Calu3 (cell line): ENCODE data around the gene IFITM5. TPM values are rescaled to one million over a fixed set of nuclear protein-coding genes. Genes with fewer than 3 reads are reported as not detected.

ENCODE experiments used
- Bru-seq: library from RNA; stranded (reverse); fragments of 400-500 nt; gene quantifications from one replicate; lab custom pipeline; 2021; lab: Mats Ljungman, UMichigan
- BruChase-seq, 2 experiments: library from RNA; stranded (reverse); fragments of 400-500 nt; gene quantifications; one replicate each; lab custom pipeline; 2021; lab: Mats Ljungman, UMichigan
- BruUV-seq: library from RNA; stranded (reverse); fragments of 400-500 nt; replicated peaks from 2 replicates; lab custom pipeline; 2021; lab: Mats Ljungman, UMichigan
- CTCF ChIA-PET: fragments of 300-600 bp; sonication (Branson Sonifier 250); formaldehyde crosslinking; loops from one replicate; lab custom pipeline; 2022; ENCODE audit warnings: antibody characterized with exemption; lab: Charles Lee
- DNase-seq: peaks from one replicate; pipeline ENCODE4 v3.0.0; 2022
- H3K27ac Mint-ChIP-seq: one replicate; pipeline ENCODE4 v1.8.0; 2022; ENCODE audit warnings: mixed read lengths; ENCODE audit not compliant: unreplicated experiment
- H3K27me3 Mint-ChIP-seq: one replicate; pipeline ENCODE4 v1.8.0; 2022; ENCODE audit warnings: mixed read lengths; ENCODE audit not compliant: unreplicated experiment
- H3K36me3 Mint-ChIP-seq: one replicate; pipeline ENCODE4 v1.8.0; 2022; ENCODE audit warnings: mild to moderate bottlenecking, moderate library complexity, mixed read lengths; ENCODE audit not compliant: insufficient read depth, unreplicated experiment
- H3K4me1 Mint-ChIP-seq: one replicate; pipeline ENCODE4 v1.8.0; 2022; ENCODE audit warnings: mild to moderate bottlenecking, low read depth, mixed read lengths; ENCODE audit not compliant: unreplicated experiment
- H3K4me3 Mint-ChIP-seq: one replicate; pipeline ENCODE4 v1.8.0; 2022; ENCODE audit warnings: mild to moderate bottlenecking, low read depth, moderate library complexity, mixed read lengths; ENCODE audit not compliant: unreplicated experiment
- H3K9me3 Mint-ChIP-seq: one replicate; pipeline ENCODE4 v1.8.0; 2022; ENCODE audit warnings: low read depth, mixed read lengths; ENCODE audit not compliant: unreplicated experiment
- CTCF ChIP-seq: fragments of 200-600 bp; IDR thresholded peaks from one replicate; pipeline ENCODE4 v1.8.0; 2022; ENCODE audit warnings: antibody characterized with exemption; ENCODE audit not compliant: unreplicated experiment
- intact Hi-C: fragments of 100-400 bp; cut with micrococcal nuclease; formaldehyde crosslinking; loops from one replicate; pipeline ENCODE4 v1.10.0; 2022; ENCODE audit not compliant: unreplicated experiment
- long read RNA-seq: library from polyadenylated mRNA; stranded (forward); transcript quantifications from one replicate; pipeline ENCODE4 v2.0.0, GENCODE V29; 2022
- total RNA-seq: library from RNA; stranded (reverse); gene quantifications from 2 replicates; pipeline ENCODE4 v1.2.3, GENCODE V29; 2022

Gene IFITM5
- total RNA-seq: not detected in 2 replicates
- Bru-seq, nascent RNA: not detected
- not detected for BruChase-seq, experiment 1, labeled RNA remaining after a 6-hour chase
- not detected for BruChase-seq, experiment 2, labeled RNA remaining after a 2-hour chase
- long read RNA-seq: 0 reads

GRCh38 chr11:299081-299891 lies at the start of gene IFITM5:
Gene IFITM5, minus strand, starts transcription at chr11:299526. Its CDS starts 36 bp downstream, at chr11:299490.
- peaks cover 20% of the 10 kb centered on the region for H3K4me1 Mint-ChIP-seq
- H3K27me3 Mint-ChIP-seq: peaks cover 60% of the 10 kb centered on the region
- no peak within 1 kb of the TSS for H3K27ac Mint-ChIP-seq
- no peaks in the 10 kb centered on the region for H3K9me3 Mint-ChIP-seq
- no peak within 1 kb of the TSS for H3K4me3 Mint-ChIP-seq
- BruUV-seq: no TSS peak
- no peaks in the 10 kb centered on the region for H3K36me3 Mint-ChIP-seq
- TF ChIP-seq CTCF: no peak
- DNase-seq: no peak
- CTCF ChIA-PET: no interaction called here
- intact Hi-C loops: no loop called here

DNA sequence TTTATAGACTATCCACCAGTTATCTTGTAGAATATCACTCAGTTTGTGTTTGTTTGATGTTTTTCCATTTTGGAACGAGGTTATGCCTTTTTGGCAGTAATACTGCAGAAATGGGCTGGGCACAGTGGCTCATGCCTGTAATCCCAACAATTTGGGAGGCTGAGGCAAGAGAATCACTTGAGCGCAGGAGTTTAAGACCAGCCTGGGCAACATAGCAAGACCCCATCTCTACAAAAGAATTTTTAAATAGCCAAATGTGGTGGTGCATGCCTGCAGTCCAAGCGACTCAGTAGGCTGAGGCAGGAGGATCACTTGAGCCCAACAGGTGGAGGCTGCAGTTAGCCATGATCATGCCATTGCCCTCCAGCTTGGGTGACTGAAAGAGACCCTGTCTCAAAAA lies 47.2 kb upstream of the IFITM5 start:
- Mint-ChIP-seq H3K9me3 (no peaks in the 10 kb centered on the region), H3K4me1 (peaks cover 14% of the 10 kb centered on the region), H3K4me3 (no peak overlapping the region), H3K27ac (no peak overlapping the region), H3K27me3 (peaks cover 45% of the 10 kb centered on the region), H3K36me3 (peaks cover 9% of the 10 kb centered on the region)
- intact Hi-C loops: no loop called here
- no TSS peak for BruUV-seq
- TF ChIP-seq CTCF: no peak
- CTCF ChIA-PET: no interaction called here
- no peak for DNase-seq

- no peak overlapping the region for H3K4me3 Mint-ChIP-seq
- DNase-seq: no peak
- no peaks in the 10 kb centered on the region for H3K9me3 Mint-ChIP-seq
- no peak overlapping the region for H3K27ac Mint-ChIP-seq
- H3K4me1 Mint-ChIP-seq: peaks cover 2% of the 10 kb centered on the region
- no TSS peak for BruUV-seq
- no peak for TF ChIP-seq CTCF
- H3K27me3 Mint-ChIP-seq: peaks cover 47% of the 10 kb centered on the region
- intact Hi-C loops: no loop called here
- CTCF ChIA-PET: interaction anchor here (0.7 kb wide), 1 partner anchor 61 kb away, joined by 3 read pairs; no protein-coding TSS in a partner anchor
- H3K36me3 Mint-ChIP-seq: peaks cover 8% of the 10 kb centered on the region
These were observed 45.7 kb upstream of the IFITM5 start for GRCh38 chr11:344836-345578.

- TF ChIP-seq CTCF: no peak
- intact Hi-C loops: no loop called here
- Mint-ChIP-seq H3K27ac (no peak overlapping the region), H3K36me3 (peaks cover 5% of the 10 kb centered on the region), H3K4me1 (no peaks in the 10 kb centered on the region), H3K27me3 (peaks cover 41% of the 10 kb centered on the region), H3K4me3 (no peak overlapping the region), H3K9me3 (no peaks in the 10 kb centered on the region)
- CTCF ChIA-PET: no interaction called here
- BruUV-seq: no TSS peak
- DNase-seq: no peak
These were observed 43.0 kb upstream of the IFITM5 start for GRCh38 chr11:342328-342727.
